GM11168 (cell line): ENCODE results near the gene ANKRD33.

Source experiments
- in situ Hi-C: fragments of 300-500 bp; cut with MboI; formaldehyde crosslinking; loops from one replicate; pipeline ENCODE4 v1.12.0; 2022; ENCODE audit warnings: low sequenced_read_pairs; ENCODE audit not compliant: unreplicated experiment

The ANKRD33 gene

GRCh38 chr12:51887476-51888315 is at the start of gene ANKRD33:
TSS of gene ANKRD33 (plus strand) at chr12:51888103. CDS start at chr12:51888187, 84 bp downstream.
- in situ Hi-C loops = no loop called here

- in situ Hi-C loops = no loop called here
These were observed 49.1 kb upstream of the ANKRD33 start for GRCh38 chr12:51838762-51839161.

- in situ Hi-C loops = no loop called here
These were observed 48.5 kb upstream of the ANKRD33 start for GRCh38 chr12:51839310-51839947.

DNA sequence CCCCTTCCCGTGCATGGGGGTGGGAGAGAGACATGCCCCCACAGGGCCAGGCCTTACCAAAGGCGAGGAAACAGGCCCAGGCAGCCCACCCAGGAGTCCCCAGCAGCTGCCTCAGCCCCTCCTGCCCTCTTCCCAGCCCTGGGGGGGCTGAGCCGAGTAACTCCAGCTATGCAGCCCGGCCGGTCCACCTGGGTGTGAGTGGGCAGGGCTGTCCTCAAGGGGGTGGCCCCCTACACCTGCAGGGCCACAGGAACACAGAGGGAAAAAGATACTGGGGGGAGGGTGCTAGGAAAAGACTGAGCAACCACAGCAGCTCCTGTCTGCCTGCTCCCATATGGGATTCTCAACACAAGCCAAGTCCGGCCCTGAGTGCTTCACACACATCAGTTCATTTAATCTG is 46.9 kb upstream of the ANKRD33 start:
- in situ Hi-C loops = no loop called here

- in situ Hi-C loops = no loop called here
These were observed 46.2 kb upstream of the ANKRD33 start for GRCh38 chr12:51841727-51842126.

GRCh38 chr12:51844854-51845253 is 43.0 kb upstream of the ANKRD33 start:
- in situ Hi-C loops = no loop called here

DNA sequence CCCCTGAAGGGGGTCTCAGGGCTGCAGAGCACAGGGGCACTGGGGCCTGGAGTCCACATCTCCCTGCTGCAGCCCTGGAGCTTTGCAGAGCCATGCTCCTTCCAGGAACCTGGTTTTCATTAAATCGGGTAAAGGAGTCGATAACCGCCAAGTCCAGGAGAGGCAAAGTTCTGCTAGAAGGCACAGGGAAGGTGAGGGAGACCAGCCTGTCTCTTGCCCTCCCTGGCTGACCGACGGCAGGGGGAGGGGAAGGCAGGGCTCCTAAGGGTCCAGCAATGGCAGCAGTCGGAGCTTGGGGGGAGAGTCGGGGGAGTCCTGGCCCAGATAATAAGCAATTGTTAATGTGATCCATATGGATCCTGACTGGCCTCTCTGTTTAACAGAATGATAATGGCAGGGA is 42.4 kb upstream of the ANKRD33 start:
- in situ Hi-C loops = no loop called here

DNA sequence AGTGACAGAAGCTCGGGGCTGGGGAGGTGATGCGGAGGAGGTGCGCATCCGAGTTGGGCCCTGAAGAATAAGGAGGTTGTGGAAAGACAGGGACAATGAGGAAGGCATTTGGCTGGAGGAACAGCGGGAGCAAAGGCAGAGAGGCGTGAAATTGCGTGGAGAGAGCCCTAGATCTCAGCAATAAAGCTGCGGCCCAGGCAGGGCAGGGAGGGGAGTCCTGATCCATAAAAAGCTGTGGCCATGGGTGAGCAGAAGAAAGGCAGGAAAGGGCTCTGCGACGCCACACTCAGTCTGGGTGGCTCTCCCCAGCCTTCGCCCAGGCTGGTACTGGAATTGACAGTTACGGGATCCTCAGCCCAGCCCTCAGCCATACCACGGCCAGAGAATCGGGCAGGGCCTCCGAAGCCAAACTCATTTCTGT is 41.6 kb upstream of the ANKRD33 start:
- in situ Hi-C loops = no loop called here

DNA sequence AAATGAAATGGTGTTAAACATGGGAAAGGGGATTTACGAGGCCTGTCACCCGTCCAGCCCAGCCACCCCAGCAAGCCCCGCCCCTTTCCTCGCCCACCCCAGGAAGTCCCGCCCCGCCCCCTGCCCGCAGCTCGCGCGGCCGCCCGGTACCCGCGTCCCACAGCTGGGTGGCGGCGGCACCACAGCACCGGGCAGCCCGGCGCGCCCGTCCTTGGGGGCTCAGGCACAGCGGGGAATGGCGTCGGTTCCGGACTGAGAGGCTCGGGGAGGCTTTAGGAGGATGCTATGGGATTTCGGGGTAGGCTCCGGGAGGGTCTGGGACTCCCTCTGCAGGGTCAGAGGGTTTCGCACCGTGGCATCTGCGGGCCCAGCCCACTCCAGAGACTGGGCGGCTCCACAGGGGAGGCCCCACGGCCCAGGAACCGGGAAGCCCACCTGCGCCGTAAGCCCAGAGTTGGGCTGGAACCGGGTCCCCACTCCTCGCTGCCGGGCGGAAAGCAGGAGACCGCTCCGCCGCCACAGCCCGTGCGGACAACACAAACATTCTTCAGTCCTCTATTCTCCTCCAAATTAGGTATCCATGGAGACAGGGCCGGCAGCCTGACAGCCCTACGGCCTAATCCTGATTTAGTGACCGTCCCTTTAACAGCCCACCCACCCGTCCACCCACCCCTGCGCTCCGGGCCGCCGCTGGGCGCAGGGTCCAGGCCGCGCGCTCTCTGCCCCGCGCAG is 40.8 kb upstream of the ANKRD33 start:
- in situ Hi-C loops = no loop called here

DNA sequence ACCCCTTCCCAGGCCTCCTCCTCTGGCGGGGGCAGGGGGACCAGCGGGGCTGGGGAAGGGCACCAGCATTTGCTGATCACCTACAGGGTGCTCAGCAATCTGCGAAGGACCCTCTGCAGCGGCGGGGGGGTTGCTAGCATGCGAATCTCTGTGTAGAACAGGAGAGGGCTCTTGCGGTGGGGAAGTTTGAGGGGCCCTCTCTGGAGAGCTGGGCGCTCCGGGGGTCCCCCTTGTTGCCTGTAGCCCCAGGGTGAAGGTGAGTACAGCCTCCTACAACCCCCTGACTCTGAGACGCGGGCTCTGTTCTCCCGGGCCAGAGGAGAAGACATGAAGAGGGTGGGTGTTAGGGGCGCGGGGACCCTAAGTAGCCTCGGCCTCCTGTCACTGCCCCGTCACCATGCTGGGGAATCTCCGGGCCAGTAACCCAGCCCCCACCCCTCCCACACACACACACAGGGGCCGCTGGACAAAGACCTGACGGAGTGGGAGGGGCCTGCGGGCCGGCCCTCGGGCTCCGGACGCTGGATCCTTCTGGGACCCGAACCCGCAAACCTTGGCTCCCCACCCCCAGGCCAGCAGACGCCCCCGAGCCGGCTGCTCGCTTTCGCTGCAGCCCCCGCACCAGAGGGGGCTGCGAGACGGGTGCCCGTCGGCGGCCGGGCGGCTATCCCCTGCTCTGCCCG is 40.1 kb upstream of the ANKRD33 start:
- in situ Hi-C loops = no loop called here

DNA sequence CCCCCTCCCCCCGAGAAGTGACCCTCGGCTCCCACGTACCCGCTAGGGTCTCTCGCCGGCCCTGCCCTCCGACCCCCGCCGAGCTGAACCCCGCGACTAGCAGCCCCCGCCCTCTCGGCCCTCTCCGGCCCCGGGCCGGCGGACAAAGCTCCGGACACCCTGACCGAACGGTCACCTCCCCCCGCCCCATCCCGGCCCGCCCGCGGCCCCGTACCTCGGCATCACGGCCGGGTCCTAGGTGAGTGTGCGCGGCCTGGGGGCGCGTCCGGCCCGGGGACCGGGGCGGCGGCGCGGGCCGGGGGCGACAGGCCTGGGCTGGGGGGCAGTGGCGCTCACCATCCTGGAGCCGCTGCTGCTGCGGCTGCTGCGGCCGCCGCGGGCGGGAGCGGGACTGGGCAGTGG is 39.6 kb upstream of the ANKRD33 start, which contains the start of gene FIGNL2:
TSS of gene FIGNL2 (minus strand) at position 393 of the 402 bp plus-strand sequence. CDS start 26,305 bp downstream, outside the sequence.
- in situ Hi-C loops = no loop called here

GRCh38 chr12:51848841-51849735 is 38.8 kb upstream of the ANKRD33 start:
- in situ Hi-C loops = no loop called here

- in situ Hi-C loops = no loop called here
These were observed 37.6 kb upstream of the ANKRD33 start for GRCh38 chr12:51850081-51850964.

DNA sequence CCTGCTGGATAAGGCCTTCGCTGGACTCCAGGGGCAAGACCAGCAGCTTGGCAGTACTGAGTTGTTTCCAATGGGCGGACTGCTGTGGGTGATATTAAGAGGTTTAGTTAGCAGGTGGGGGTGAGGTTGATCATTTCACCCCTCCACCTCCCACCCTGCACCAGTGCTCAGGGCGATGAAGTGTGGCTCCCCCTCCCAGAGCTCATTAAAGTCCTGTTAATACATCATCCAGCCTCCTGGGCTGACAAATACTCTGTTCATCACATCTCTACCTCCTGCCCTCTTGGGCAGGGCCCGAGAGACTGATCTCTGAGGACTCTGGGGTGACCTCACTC is 37.0 kb upstream of the ANKRD33 start:
- in situ Hi-C loops = no loop called here

- in situ Hi-C loops = no loop called here
These were observed 36.3 kb upstream of the ANKRD33 start for GRCh38 chr12:51851413-51852124.

GRCh38 chr12:51852404-51853137 is 35.3 kb upstream of the ANKRD33 start:
- in situ Hi-C loops = no loop called here
